ENCODE results near the gene ZNF319. TPM values are rescaled to one million over a fixed set of nuclear protein-coding genes. Genes with fewer than 3 reads are reported as not detected.

Gene ZNF319
- total RNA-seq, 1 donor from 2014 or later, result 11.5 TPM

- no peak overlapping the region for H3K27ac ChIP-seq (ENCODE audit: low read depth, low read length)
- H3K27me3 Mint-ChIP-seq (ENCODE audit: low read depth, unreplicated experiment), result peaks cover 45% of the 10 kb centered on the region
- H2AFZ ChIP-seq (ENCODE audit: low read depth, low read length), result no peak overlapping the region
- no peak for TF ChIP-seq EZH2 (IDR thresholded peaks at IDR 0.05; ENCODE audit: insufficient read depth, low read length)
- no peak for TF ChIP-seq CTCF (IDR thresholded peaks at IDR 0.05; ENCODE audit: insufficient read depth, low read depth, low read length)
- no peak for DNase-seq (ENCODE audit: low read depth)
- H3K27ac Mint-ChIP-seq (ENCODE audit: unreplicated experiment), result no peak overlapping the region
- H3K4me3 ChIP-seq (ENCODE audit: insufficient read depth, low read depth, low read length), result no peak overlapping the region
- no peaks in the 10 kb centered on the region for H4K20me1 ChIP-seq (ENCODE audit: insufficient read depth, low read length)
- H3K4me2 ChIP-seq (ENCODE audit: low read length), result no peak overlapping the region
- H3K27me3 ChIP-seq (ENCODE audit: insufficient read depth, low read length), result peaks cover 2% of the 10 kb centered on the region
- no peaks in the 10 kb centered on the region for H3K36me3 ChIP-seq (ENCODE audit: insufficient read depth, low read length)
- H3K9me3 Mint-ChIP-seq (ENCODE audit: unreplicated experiment), result peaks cover 4% of the 10 kb centered on the region
- H3K9ac ChIP-seq (ENCODE audit: low read length), result no peak overlapping the region
- H3K4me1 ChIP-seq (ENCODE audit: insufficient read depth, low read length), result no peaks in the 10 kb centered on the region
- no peak for FAIRE-seq
- no peak overlapping the region for H3K4me3 Mint-ChIP-seq (ENCODE audit: unreplicated experiment)
- no peaks in the 10 kb centered on the region for H3K79me2 ChIP-seq (ENCODE audit: insufficient read depth, low read length)
- no peaks in the 10 kb centered on the region for H3K36me3 Mint-ChIP-seq (ENCODE audit: low read depth, unreplicated experiment)
- H3K9me3 ChIP-seq (ENCODE audit: insufficient read depth, low read depth, low read length), result no peaks in the 10 kb centered on the region
- no peaks in the 10 kb centered on the region for H3K4me1 Mint-ChIP-seq (ENCODE audit: low read depth, unreplicated experiment)
Measured at GRCh38 chr16:57971848-57972247, 28.6 kb downstream of the ZNF319 start.

- no peak within 1 kb of the TSS for H3K27ac ChIP-seq (ENCODE audit: low read depth, low read length)
- H3K27me3 Mint-ChIP-seq (ENCODE audit: low read depth, unreplicated experiment), result peaks cover 47% of the 10 kb centered on the region
- H3K27ac Mint-ChIP-seq (ENCODE audit: unreplicated experiment), result no peak within 1 kb of the TSS
- no peaks in the 10 kb centered on the region for H4K20me1 ChIP-seq (ENCODE audit: insufficient read depth, low read length)
- H3K9me3 Mint-ChIP-seq (ENCODE audit: unreplicated experiment), result peaks cover 4% of the 10 kb centered on the region
- TF ChIP-seq EZH2 (IDR thresholded peaks at IDR 0.05; ENCODE audit: insufficient read depth, low read length) (no peak), CTCF (IDR thresholded peaks at IDR 0.05; ENCODE audit: insufficient read depth, low read depth, low read length) (no peak)
- H3K36me3 Mint-ChIP-seq (ENCODE audit: low read depth, unreplicated experiment), result no peaks in the 10 kb centered on the region
- H3K79me2 ChIP-seq (ENCODE audit: insufficient read depth, low read length), result no peaks in the 10 kb centered on the region
- H3K9ac ChIP-seq (ENCODE audit: low read length), result no peak within 1 kb of the TSS
- no peak within 1 kb of the TSS for H3K4me3 Mint-ChIP-seq (ENCODE audit: unreplicated experiment)
- H3K4me1 Mint-ChIP-seq (ENCODE audit: low read depth, unreplicated experiment), result no peaks in the 10 kb centered on the region
- H3K4me1 ChIP-seq (ENCODE audit: insufficient read depth, low read length), result no peaks in the 10 kb centered on the region
- DNase-seq (ENCODE audit: low read depth), result no peak
- H3K27me3 ChIP-seq (ENCODE audit: insufficient read depth, low read length), result peaks cover 2% of the 10 kb centered on the region
- H2AFZ ChIP-seq (ENCODE audit: low read depth, low read length), result no peak within 1 kb of the TSS
- H3K36me3 ChIP-seq (ENCODE audit: insufficient read depth, low read length), result no peaks in the 10 kb centered on the region
- H3K4me3 ChIP-seq (ENCODE audit: insufficient read depth, low read depth, low read length), result no peak within 1 kb of the TSS
- H3K4me2 ChIP-seq (ENCODE audit: low read length), result no peak within 1 kb of the TSS
- FAIRE-seq, result no peak
- no peaks in the 10 kb centered on the region for H3K9me3 ChIP-seq (ENCODE audit: insufficient read depth, low read depth, low read length)
Measured at GRCh38 chr16:57970970-57971369, 29.5 kb downstream of the ZNF319 start, which contains the start of gene CNGB1. CNGB1 (minus strand) TSS chr16:57971128; CDS start chr16:57967286, 3,842 bp downstream.

- no peak overlapping the region for H3K4me3 Mint-ChIP-seq (ENCODE audit: unreplicated experiment)
- no peaks in the 10 kb centered on the region for H3K36me3 Mint-ChIP-seq (ENCODE audit: low read depth, unreplicated experiment)
- no peak overlapping the region for H3K4me2 ChIP-seq (ENCODE audit: low read length)
- H3K36me3 ChIP-seq (ENCODE audit: insufficient read depth, low read length), result no peaks in the 10 kb centered on the region
- H3K9me3 ChIP-seq (ENCODE audit: insufficient read depth, low read depth, low read length), result no peaks in the 10 kb centered on the region
- H3K27me3 Mint-ChIP-seq (ENCODE audit: low read depth, unreplicated experiment), result peaks cover 50% of the 10 kb centered on the region
- DNase-seq (ENCODE audit: low read depth), result no peak
- H2AFZ ChIP-seq (ENCODE audit: low read depth, low read length), result no peak overlapping the region
- H3K9me3 Mint-ChIP-seq (ENCODE audit: unreplicated experiment), result peaks cover 4% of the 10 kb centered on the region
- TF ChIP-seq CTCF (IDR thresholded peaks at IDR 0.05; ENCODE audit: insufficient read depth, low read depth, low read length) (no peak), EZH2 (IDR thresholded peaks at IDR 0.05; ENCODE audit: insufficient read depth, low read length) (no peak)
- H3K4me1 Mint-ChIP-seq (ENCODE audit: low read depth, unreplicated experiment), result no peaks in the 10 kb centered on the region
- H3K4me3 ChIP-seq (ENCODE audit: insufficient read depth, low read depth, low read length), result no peak overlapping the region
- no peak for FAIRE-seq
- peaks cover 2% of the 10 kb centered on the region for H3K27me3 ChIP-seq (ENCODE audit: insufficient read depth, low read length)
- no peak overlapping the region for H3K9ac ChIP-seq (ENCODE audit: low read length)
- H3K4me1 ChIP-seq (ENCODE audit: insufficient read depth, low read length), result no peaks in the 10 kb centered on the region
- no peaks in the 10 kb centered on the region for H4K20me1 ChIP-seq (ENCODE audit: insufficient read depth, low read length)
- no peak overlapping the region for H3K27ac Mint-ChIP-seq (ENCODE audit: unreplicated experiment)
- no peak overlapping the region for H3K27ac ChIP-seq (ENCODE audit: low read depth, low read length)
- H3K79me2 ChIP-seq (ENCODE audit: insufficient read depth, low read length), result no peaks in the 10 kb centered on the region
Measured at GRCh38 chr16:57970319-57970718, 30.2 kb downstream of the ZNF319 start.

Data from astrocyte (in vitro differentiated cells and primary cell).